DND-41 (cell line): ENCODE results near the gene PLEKHO2.
A peak's percentile ranks its signal among the peaks of the same experiment; 100 is the strongest.

ENCODE experiments used
- ATAC-seq: fragments of 200-7000 bp; cut with Tn5 transposase; 3 replicates; pipeline ENCODE4 v1.9.1; 2021; ENCODE audit warnings: low read depth; ENCODE audit not compliant: insufficient read depth
- DNase-seq: peaks from one replicate; pipeline ENCODE4 v3.0.0-alpha.2; 2020
- H2AFZ ChIP-seq: 2 replicates; pipeline ENCODE4 v1.6.0; 2012; ENCODE audit warnings: low read depth, low read length
- H3K27ac ChIP-seq: 2 replicates; pipeline ENCODE4 v1.5.1; 2012; ENCODE audit warnings: low read length, inconsistent platforms
- H3K27me3 ChIP-seq: fragments of 200-600 bp; sonication (generic); 2 replicates; pipeline ENCODE4 v1.6.0; 2012; ENCODE audit warnings: low read length, mild to moderate bottlenecking, inconsistent platforms; ENCODE audit not compliant: insufficient read depth, poor library complexity
- H3K36me3 ChIP-seq: 2 replicates; pipeline ENCODE4 v1.5.1; 2012; ENCODE audit warnings: low read length, inconsistent platforms; ENCODE audit not compliant: insufficient read depth
- H3K4me1 ChIP-seq: 2 replicates; pipeline ENCODE4 v1.5.1; 2012; ENCODE audit warnings: mild to moderate bottlenecking, low read length; ENCODE audit not compliant: insufficient read depth
- H3K4me2 ChIP-seq: 2 replicates; pipeline ENCODE4 v1.6.0; 2012; ENCODE audit warnings: mild to moderate bottlenecking, moderate library complexity, low read length, inconsistent platforms; ENCODE audit not compliant: insufficient read depth
- H3K4me3 ChIP-seq, 2 experiments: fragments of 200-600 bp in 1 of 2; shearing (Covaris generic) in 1 of 2; 2 replicates each; pipeline ENCODE4 v1.5.1; 2012 to 2016; ENCODE audit warnings: inconsistent platforms in 2 of 2, low read length in 2 of 2, mild to moderate bottlenecking in 2 of 2, low read depth in 1 of 2, moderate library complexity in 1 of 2
- H3K79me2 ChIP-seq: 2 replicates; pipeline ENCODE4 v1.6.0; 2012; ENCODE audit warnings: low read length, inconsistent platforms; ENCODE audit not compliant: insufficient read depth
- H3K9ac ChIP-seq: 2 replicates; pipeline ENCODE4 v1.6.0; 2012; ENCODE audit warnings: low read depth, mild to moderate bottlenecking, inconsistent platforms, low read length, moderate library complexity
- H3K9me3 ChIP-seq: 2 replicates; pipeline ENCODE4 v1.5.1; 2012; ENCODE audit warnings: low read length, moderate library complexity, mild to moderate bottlenecking, inconsistent platforms; ENCODE audit not compliant: insufficient read depth, severe bottlenecking
- H4K20me1 ChIP-seq: 2 replicates; pipeline ENCODE4 v1.6.0; 2012; ENCODE audit warnings: low read length; ENCODE audit not compliant: insufficient read depth
- EZH2 ChIP-seq: IDR thresholded peaks from 3 replicates; pipeline ENCODE4 v1.6.1; 2012; ENCODE audit warnings: borderline replicate concordance, low read depth, mild to moderate bottlenecking, moderate library complexity, low read length, inconsistent platforms; ENCODE audit not compliant: severe bottlenecking
- TF ChIP-seq, protein P1 (sequence below): IDR thresholded peaks from 2 replicates; pipeline ENCODE4 v1.5.1; 2012; ENCODE audit warnings: borderline replicate concordance, low read length, moderate library complexity, mild to moderate bottlenecking; ENCODE audit not compliant: poor library complexity, severe bottlenecking; ENCODE audit errors: extremely low read depth

The PLEKHO2 gene

DNA sequence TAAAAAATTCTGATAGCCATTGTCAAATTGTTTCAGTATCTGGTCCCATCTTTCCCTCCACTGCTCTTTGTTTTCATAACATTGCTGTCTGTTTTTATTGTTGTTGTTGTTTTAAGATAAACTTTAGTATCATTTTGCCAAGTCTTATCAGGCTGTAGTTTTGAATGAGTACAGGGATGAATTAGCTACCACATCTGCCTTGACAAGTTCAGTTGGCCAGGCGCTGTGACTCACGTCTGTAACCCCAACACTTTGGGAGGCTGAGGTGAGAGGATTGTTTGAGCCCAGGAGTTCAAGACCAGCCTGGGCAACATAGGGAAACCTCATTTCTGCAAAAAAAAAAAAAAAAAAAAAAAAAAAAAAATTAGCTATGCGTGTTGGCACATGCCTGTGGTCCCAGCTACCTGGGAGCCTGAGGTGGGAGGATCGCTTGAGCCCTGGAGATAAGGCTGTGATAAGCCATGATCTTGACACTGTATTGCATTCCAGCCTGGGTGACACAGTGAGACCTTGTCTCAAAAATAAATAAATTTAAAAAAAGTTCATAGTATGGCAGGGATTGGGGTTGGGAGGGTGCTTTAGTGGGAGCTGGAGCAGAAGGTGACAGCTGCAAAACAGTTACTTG lies 61.7 kb downstream of the PLEKHO2 start:
- no peak for DNase-seq
- no peaks in the 10 kb centered on the region for H3K36me3 ChIP-seq
- no peak overlapping the region for H3K9ac ChIP-seq
- H3K27ac ChIP-seq = no peak overlapping the region
- TF ChIP-seq, protein P1, sequence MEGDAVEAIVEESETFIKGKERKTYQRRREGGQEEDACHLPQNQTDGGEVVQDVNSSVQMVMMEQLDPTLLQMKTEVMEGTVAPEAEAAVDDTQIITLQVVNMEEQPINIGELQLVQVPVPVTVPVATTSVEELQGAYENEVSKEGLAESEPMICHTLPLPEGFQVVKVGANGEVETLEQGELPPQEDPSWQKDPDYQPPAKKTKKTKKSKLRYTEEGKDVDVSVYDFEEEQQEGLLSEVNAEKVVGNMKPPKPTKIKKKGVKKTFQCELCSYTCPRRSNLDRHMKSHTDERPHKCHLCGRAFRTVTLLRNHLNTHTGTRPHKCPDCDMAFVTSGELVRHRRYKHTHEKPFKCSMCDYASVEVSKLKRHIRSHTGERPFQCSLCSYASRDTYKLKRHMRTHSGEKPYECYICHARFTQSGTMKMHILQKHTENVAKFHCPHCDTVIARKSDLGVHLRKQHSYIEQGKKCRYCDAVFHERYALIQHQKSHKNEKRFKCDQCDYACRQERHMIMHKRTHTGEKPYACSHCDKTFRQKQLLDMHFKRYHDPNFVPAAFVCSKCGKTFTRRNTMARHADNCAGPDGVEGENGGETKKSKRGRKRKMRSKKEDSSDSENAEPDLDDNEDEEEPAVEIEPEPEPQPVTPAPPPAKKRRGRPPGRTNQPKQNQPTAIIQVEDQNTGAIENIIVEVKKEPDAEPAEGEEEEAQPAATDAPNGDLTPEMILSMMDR = no peak
- TF ChIP-seq EZH2 = no peak
- H4K20me1 ChIP-seq = no peaks in the 10 kb centered on the region
- no peak overlapping the region for H3K4me2 ChIP-seq
- no peaks in the 10 kb centered on the region for H3K27me3 ChIP-seq
- H3K4me1 ChIP-seq = no peaks in the 10 kb centered on the region
- H3K9me3 ChIP-seq = no peaks in the 10 kb centered on the region
- no peaks in the 10 kb centered on the region for H3K79me2 ChIP-seq
- no peak for ATAC-seq
- H3K4me3 ChIP-seq = no peak overlapping the region
- no peak overlapping the region for H2AFZ ChIP-seq

DNA sequence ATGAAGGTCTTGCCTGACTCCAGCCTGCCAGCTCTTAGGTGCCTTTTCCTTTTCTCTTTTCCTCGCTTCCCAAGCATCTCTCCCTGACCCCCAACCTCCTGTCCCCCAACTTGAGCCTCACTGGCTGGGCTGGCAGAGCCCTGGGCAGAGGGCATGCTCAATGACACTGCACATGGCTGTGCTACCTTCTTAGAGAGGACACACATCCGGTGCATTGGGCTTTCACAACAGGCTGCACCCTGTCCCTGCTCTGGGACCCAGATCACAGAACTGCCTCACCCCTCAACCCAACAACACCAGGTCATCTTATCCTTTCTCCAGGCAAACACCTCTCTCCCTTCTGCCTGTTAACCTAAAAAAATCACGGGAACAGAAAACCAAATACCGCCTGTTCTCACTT lies 62.5 kb downstream of the PLEKHO2 start:
- DNase-seq = no peak
- TF ChIP-seq, protein P1 = no peak
- no peak for TF ChIP-seq EZH2
- Histone ChIP-seq H3K9me3 (no peaks in the 10 kb centered on the region), H3K9ac (no peak overlapping the region), H4K20me1 (no peaks in the 10 kb centered on the region), H3K27ac (no peak overlapping the region), H3K4me1 (no peaks in the 10 kb centered on the region), H3K4me2 (no peak overlapping the region), H3K27me3 (no peaks in the 10 kb centered on the region), H3K4me3 (no peak overlapping the region), H2AFZ (no peak overlapping the region), H3K36me3 (no peaks in the 10 kb centered on the region), H3K79me2 (no peaks in the 10 kb centered on the region)
- no peak for ATAC-seq

DNA sequence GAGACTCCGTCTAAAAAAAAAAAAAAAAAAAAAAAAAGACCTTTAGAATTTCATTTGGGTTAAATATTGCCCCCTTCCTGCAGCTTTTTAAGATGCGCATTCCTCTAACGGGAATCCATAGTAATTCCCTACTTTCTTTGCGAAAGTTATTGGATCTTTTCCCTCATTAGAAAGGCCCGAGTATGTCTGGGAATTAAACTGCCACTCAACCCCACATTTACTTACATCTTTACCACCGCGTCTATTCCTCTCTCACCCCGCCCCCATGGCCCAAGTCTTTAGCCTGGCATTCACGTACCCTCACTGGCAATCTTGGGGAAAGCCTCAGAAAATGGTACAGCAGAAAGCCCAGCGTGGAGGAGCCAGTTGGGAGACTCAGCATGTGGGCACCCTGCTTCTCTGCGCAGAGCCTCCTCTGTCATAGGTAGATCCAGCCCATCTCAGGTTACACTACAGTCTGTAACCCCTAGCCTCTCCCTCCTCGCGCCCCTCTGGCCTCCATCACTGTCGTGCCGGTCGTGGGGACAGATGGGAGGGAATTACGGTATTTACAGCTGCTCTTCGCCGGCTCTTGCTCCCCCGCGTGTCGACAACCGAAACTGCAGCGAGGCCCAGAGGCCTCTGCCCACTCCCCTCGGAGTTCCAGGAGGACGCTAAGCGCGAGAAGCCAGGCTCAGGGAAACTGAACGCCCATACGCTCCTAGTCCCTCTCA lies 63.6 kb downstream of the PLEKHO2 start:
- ATAC-seq (no peak), DNase-seq (no peak)
- Histone ChIP-seq H3K27me3 (no peaks in the 10 kb centered on the region), H3K4me1 (no peaks in the 10 kb centered on the region), H3K4me2 (no peak overlapping the region), H2AFZ (no peak overlapping the region), H4K20me1 (no peaks in the 10 kb centered on the region), H3K4me3 (no peak overlapping the region), H3K36me3 (no peaks in the 10 kb centered on the region), H3K27ac (no peak overlapping the region), H3K79me2 (no peaks in the 10 kb centered on the region), H3K9me3 (no peaks in the 10 kb centered on the region), H3K9ac (no peak overlapping the region)
- TF ChIP-seq, protein P1 = peak; percentile 9
- no peak for TF ChIP-seq EZH2
